SHP77 (cell line): ENCODE measurements around the gene ERN1.

Source experiments
- DNase-seq, 2 experiments: peaks; one replicate each; lab custom pipeline; 2025; lab: John Stamatoyannopoulos, UW

Gene ERN1

DNA sequence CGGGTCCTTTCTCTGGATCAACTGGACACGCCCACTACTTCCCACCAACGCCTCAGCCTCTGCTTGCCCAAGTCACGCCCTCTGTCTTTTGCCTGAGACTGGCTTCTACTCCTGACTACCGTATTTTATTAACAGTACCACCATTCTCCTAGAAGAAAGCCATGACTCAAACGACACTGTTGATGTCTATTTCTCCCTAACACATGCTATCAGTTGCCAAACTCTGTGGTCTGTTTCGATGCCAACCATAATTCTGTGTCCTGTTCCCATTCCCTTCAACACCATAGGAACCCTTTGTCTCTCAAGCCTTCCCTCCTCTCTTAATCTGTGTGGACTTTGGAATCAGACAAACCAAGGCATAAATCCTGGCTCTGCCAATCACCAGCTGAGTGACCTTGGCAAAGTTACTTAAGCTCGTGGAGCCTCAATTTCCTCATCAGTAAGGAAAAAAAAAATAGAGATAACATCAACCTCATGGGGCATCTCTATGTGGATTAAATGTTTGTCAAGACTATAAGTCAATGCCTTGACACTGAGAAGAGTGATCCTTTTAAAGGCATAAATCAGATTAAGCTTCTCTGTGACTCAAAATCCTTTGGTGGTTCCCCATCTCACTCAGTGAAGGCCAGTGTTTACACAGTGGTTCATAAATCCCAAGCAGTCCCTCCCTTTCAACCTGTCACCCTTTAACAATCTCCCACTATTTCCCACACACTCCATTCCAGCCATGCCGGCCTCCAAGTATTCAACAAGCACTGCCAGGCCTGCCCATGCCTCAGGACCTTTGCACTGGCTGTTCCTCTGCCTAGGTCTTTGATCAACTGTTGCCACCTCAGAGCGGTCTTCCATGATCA lies 45.6 kb downstream of the ERN1 start:
- no peak for DNase-seq

DNA sequence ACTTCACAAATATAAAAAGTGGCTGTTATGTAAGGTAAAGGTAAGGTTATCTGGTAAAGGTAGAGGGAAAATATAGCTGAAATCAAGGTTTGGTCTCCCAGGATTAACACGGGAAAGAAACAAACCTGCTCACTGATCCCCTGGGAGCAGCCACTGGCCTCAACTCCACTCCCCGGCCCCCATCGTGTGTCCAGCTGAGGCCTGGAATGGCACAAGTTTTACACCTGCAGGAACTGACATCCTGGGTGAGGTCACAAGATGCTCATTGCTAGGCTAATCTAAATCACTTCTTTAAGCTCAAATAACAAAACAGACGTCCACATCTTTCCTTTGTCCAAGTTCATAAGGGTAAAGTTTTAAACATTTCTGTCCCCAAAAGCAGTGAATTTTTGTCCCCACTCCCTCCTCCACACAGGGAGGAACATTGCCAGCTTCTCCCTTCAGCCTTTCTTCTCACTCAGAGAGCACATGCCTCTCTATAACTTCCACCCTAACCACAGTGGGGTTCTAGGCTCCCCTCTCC lies 46.3 kb downstream of the ERN1 start:
- no peak for DNase-seq

DNA sequence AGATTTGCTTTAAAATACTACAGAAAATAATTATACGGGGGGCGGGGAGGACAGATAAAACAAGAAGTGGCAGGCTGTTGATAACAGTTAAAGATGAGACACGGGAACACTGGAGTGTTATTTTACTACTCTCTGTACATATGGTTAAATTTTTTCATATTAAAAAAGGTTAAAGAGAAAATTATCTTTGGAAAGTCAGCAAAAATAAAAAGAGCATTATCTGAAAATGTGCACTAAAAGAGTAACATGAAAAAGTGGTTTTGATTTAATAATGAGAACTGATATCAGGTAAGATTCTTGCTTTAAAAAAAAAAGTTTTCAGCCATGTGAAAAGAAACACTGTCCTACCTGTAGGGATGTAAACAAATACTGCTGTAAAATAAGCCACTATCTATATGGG lies 46.9 kb downstream of the ERN1 start:
- DNase-seq, result no peak

DNA sequence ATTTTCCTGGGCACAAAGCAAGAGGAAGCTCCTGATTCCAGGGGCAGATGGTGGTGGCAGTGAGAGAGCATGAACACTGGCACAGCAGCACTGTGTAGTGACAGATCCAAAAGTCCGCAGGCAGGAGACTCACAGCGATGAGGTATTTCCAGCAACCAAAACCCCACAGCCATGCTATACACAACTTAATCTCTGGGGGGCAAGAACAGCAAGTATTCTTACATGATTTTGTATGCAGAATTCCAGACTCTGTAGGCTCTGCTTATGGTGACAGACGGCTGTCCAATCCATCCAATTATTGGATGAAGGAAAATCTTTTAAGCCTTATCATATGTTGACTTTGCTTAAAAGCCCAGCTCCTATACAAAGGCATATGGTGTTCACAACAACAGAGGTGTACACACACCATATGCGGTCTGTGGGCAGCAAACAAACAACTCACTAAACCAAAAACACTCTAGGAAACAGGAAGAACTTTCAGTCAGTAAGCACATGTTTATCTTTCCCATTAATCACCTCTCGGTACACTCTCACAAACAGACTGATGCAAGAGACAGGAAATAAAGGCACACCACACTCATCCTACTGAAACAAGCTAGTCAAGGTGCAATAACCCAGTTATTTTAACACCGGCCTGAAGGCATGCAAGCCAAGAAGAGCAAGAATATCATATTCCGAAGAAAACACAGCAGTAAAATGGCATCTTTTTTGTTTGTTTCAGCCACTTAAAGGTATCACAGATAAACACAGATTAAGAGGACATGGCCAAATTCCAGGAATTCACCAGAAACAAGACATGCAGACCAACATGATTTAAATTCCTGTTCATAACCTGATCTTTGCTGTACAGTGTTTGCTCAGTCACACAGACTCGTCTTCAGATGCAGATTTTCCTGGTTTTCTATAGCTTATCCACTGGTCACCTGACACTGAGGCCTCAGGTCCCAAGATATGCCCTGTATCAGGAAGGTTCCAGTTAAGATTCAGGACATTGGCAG lies 47.8 kb downstream of the ERN1 start:
- peak; percentile 27 to 56 for DNase-seq

DNA sequence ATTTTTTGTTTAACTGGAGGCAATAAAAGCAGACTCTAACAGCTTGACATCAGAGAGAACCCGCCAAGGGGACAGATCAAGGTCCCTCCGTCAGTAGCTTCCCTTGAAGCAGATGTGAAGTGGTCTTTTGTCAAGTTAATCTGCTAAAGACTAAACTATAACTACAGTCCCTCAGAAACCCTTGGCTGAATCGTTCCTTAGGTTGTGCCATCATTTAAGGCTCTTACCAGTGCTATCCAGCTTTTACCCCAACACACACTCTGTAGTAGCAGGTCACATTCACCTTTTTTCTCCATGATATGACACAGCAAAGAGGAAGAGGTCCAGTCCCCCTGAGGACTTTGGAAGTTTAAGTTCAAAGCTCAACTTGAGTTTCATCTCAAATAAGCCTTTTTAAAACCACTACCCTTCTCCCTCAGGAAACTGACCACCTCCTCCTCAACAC lies 49.7 kb downstream of the ERN1 start:
- no peak for DNase-seq

DNA sequence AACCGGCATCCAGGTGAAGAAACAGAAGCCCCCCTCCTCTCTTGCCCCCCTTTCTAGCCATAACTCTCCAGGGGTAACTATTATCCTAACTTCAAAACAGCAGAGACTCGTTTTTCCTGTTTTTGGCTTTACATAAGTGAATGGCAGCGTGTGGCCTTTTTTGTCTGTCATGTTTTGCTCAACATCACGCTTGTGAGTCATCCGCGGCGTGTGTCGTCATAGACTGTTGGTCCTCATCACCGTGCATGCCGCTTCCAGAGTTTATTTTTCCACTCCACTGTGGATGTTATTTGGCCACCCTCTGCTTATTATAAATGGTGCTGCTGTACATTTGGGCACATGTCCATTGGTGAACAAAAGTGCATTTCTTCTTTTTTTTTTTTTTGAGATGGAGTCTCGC lies 52.6 kb downstream of the ERN1 start:
- no peak for DNase-seq

DNA sequence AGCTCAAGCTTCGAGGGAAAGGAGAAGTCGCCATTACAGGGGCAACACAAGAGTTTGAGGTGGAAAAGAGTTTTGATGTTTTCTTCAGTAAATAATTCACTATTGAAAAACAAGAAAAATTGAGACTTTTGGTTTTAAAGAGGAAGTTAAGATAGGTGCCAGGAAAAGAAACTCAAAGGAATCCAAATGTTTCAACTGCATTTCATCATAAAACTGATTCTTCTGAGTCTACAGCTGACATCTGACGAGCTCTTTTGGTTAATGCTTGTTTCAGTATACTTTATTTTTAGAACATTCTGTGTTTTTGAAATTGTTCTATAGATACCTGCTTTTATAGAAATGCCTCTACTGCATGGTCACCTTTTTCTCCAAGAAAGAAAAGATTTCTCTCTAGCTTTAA lies 54.0 kb downstream of the ERN1 start:
- no peak for DNase-seq

DNA sequence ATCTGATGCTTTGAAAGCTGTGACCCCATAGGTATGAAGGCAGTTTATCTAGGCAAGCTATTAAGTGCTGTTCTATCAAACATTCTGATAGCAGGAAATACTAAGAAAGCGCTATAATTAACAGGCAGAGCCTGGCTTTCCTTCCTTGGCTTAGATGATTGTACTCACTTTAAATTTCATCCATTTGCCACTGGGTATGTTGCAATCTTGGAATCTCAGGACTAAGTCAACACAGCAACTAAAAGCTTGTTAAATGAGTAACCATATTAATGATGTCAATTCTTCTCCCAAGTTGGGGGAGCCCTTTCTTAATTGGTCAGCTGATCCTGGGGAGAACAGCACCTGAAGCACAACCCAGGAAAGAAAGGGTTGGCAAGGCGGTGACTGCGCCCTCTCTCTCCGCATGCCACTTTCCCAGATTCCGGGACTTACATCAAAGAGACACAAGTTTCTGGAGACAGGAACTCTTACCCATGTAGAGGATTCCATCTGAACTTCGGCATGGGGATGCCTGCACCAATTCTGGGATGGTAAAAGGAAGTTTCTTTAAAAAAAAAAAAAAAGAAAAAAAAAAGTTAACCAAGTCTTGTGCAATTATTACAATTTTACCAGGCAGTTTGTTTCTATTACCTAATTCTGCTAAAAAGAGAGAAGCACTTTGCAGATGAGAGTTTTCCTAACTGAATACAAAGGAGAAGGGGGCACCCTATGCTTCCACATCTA lies 55.1 kb downstream of the ERN1 start:
- DNase-seq, result no peak

DNA sequence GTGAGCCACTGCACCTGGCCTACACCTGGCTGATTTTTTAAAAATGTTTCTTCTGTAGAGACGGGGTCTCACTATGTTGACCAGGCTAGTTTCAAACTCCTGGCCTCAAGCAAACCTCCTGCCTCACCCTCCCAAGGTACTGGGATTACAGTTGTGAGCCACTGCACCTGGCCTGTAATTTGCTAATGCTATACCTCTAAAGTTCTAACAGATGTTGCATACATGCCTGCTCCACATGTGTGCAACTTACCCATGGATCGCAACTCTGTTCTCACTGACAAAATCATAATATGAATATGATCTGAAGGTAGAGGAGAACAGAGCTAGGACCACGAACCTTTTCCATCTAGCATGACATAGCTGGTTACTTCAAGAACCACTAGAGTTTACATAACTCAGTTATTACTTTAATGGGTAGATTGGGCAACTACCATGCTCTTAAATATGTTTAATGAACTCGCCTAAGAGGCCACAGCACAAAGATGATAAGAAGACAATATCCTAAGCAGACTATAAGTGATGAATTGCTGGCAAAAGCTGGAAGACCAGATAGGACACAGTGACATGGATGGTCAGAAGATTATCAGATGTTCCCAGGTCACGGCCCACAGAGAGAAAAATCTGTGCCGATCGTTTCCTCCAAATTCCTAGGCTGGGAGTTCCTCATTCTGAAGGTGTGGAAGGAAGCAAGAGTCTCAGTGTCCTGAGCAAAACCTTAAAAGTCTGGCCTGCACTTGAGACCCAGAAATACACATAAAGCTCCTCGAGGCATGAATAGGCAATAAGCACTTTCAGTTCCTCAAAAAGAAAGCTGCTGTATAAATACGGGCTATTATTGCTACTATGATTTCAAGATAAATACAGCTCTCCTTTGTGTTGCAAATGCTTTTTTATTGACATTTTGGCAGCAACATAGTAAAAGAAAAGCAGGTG lies 55.9 kb downstream of the ERN1 start:
- no peak for DNase-seq

DNA sequence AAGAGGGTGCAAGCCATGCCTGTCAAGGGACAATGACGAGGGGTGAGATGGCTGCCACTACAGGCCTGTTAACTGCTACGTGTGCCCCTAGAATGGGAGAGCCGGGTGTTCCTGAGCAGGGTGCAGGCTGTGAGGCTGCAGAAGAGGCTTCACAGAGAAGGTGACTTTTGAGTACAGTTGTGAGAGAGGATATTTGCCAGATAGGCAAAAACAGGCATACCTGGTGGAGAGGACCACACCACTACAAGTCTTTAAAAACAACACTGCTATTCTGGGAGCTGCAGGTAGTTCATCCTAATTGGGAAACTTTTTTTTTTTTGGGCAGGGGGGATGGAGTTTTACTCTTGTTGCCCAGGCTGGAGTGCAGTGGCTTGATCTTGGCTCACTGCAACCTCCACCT lies 58.8 kb downstream of the ERN1 start:
- no peak for DNase-seq

DNA sequence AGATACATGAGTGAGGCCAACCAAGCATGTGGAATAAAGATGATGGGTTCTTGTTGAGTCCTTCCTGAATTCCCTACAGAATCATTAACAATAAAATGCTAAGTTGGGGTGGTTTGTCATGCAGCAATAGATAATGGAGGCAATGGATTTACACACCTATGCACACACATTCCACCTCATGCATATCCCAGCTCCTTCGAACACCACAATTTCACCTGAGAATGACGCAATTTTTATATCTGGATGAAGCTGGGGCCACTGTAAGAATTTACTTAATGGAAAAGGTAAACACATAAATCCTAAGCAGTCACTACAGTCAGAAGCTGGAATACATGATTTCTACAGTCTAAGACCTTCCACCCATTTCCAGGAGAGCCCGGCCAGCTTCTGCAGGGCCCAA lies 59.7 kb downstream of the ERN1 start:
- DNase-seq, result no peak

DNA sequence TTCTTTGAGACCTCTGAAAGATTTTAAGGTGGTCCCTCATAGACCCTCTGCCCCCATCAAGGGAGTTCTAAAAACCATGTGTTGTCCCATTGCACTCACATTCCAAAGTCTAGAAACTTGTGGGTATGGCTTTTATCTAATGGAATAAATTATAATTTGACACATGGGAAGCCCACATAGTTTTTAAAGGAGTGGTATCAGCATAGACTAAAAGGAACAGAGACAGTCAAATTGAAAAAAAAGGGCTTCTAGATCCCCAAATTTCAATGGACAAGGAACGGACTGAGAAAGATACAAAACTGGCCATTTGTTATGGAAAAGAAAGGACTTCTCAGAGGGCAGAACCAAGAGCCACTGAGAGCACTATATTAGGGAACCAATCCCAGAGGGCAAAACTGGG lies 60.8 kb downstream of the ERN1 start:
- DNase-seq, result no peak

DNA sequence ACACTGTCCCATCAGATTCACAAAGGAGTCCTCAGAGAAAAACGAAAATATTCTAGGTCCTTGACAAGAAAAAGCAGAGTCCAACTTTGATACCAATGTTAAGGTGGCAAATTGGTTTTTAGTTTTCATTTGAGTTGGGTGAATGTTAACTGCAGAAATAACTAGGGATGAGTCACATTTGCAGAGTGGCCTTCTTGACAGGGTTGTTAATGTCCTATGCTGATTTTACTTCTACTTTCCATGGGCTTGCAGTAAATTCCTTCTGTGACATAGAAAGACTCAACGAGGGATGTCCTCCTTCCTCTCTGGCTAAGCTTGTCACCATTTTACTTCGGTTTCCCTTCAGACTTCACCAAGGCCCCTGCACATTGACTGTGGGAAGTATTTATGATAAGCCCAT lies 62.3 kb downstream of the ERN1 start:
- DNase-seq, result no peak

DNA sequence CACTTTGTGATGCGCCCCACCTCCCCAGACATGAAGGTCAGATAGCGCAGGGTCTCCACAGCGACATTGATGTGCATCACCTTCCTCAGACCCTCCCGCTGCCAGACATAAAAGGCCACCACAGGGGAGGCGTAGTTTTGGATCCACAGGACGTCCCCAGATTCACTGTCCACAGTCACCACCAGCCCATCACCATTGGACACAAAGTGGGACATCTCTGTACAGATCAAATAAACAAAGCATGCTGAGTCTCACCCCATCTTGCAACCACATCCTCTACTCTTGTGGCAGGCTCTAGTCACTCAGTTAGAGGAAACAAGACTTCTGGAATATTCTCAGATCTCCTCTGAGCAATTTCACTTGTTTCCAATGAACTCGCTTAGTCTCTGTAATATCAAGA lies 63.2 kb downstream of the ERN1 start:
- no peak for DNase-seq

DNA sequence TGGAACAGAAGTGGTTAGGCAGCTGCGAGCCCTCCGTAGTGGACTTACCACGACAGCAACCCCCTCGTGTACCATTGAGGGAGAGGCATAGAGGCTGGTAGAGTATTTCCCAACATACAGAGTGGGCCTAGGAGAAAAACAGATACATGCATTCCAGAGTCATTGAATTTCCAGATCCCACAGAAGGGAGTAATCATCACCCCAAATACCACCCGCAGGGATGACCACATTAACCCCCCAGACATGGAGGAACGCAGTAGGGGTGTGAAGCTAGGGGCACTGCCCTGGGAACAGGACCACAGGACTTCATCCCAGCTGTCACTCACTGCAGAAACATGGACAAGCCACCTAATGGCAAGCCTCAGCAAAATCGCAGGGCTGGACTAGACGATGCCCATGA lies 64.8 kb downstream of the ERN1 start:
- DNase-seq, result no peak

DNA sequence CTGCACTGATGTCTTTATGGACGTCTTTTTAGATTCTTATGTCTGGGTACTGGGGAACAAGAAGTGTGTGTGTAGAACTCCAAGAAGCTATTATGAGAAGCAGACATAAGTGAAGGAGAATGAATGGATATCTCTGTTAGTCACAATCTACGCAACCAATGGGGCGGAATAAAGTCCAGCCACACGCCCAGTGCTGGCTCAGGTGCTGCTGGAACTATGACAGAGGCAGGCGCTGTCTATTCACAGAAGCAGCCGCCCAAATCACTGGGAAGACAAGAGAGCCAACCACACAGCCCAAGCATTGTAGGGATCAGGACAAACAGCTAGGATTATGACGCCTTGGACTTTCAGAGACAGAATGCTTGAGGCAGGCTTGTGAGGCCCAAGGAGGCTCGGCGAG lies 65.6 kb downstream of the ERN1 start:
- DNase-seq, result no peak

DNA sequence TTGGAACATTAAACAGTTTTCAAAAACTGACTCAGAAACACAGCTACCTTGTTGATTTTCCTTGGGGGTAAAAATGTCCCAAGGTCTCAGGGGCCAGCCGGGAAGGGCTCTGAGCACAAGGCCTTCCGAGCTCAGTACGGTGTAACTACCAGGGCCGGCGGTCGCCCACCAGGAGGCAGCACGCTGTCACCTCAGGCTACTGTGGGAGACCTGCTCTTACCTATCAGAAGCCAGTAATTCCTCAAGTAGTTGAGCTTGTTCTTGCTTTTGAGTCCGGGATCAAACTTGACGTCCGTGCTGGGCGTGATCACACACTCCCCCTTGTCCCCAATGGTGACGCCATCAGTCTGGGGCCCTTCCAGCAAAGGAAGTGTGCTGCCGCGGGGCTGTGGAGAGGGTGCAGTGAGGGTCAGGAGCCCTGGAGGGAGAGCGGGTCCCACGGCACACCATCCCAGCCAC lies 66.1 kb downstream of the ERN1 start:
- peak in 1 of 2 experiments; percentile 18 for DNase-seq

DNA sequence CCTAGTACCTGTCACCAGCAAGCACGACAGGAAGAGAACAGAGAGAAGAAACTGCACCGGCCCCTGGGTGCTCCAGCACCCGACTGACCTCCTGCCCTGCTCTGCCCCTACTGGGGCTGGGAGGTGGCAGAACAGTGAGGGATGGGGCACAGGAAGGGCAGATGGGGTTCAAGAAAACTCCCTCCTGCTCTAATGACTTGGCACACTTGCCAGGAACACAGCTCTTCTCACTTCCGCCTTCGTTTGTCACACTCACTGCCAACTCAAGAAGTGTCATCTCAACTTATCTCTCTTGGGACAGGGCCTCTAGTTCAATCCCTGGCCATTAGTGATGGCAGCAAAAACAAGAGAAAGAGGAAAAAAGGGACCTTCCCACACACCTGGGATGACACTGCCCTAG lies 66.9 kb downstream of the ERN1 start:
- DNase-seq, result no peak

DNA sequence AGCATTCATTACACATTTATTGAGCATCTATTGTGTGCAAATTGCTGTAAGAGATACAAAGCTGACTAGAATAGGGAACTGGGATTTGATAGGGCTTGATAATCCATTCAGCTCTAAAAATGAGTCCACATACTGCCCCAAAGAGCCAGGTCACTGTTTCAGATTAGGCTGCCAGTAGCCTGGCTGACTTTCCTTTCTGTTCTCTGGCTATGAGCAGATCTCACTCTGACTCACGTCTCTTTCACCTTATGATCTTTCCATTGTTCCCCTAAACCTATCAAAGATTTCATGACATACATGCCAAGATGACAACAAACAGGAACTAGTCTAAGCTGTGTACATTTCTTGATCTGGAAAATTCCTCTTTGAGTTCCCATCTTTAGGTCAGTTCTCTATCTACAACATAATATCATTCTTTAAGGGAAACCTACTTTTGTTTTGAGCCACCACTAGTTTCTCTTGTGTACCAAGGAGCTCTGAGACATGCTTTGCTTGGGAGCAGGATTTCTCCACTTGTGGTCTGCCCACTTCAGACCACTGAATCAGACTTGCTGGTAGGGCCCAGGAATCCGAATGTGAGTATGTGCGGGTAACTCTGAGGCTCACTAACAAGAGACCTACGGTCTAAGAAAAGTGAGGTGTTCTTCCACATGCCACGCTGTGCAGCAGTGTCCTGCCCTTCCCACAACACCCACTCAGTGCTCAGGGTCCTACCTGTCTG lies 68.6 kb downstream of the ERN1 start:
- no peak for DNase-seq

DNA sequence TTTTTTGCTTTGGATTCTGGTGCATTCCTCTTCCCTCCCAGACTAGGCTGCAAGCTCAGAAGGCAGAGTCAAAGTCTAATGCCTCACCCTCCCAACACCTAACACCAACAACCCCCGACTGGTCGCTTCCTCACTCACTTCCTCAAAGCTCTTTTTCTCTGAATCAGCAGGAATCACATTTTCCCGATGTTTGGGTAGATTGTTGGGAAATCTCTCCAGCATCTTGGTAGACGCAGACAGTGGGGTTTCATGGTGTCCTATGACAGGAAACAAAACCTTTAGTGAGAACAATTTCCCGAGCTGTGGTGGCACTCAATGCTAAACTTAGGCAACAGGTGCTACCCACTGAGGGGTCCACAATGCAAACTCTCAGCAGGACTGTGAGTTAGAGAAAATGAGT lies 69.6 kb downstream of the ERN1 start:
- no peak for DNase-seq
